ENCODE measurements around the gene C6orf62. TPM values are rescaled to one million over a fixed set of nuclear protein-coding genes. Genes with fewer than 3 reads are reported as not detected.
"Not testable (repeated sequence)": the region's sequence is repeated elsewhere in the genome, so short reads cannot be mapped to it uniquely, and the experiment has no call there.

C6orf62 gene
- total RNA-seq, 2 experiments from 2014 or later, result 110 to 112 TPM

DNA sequence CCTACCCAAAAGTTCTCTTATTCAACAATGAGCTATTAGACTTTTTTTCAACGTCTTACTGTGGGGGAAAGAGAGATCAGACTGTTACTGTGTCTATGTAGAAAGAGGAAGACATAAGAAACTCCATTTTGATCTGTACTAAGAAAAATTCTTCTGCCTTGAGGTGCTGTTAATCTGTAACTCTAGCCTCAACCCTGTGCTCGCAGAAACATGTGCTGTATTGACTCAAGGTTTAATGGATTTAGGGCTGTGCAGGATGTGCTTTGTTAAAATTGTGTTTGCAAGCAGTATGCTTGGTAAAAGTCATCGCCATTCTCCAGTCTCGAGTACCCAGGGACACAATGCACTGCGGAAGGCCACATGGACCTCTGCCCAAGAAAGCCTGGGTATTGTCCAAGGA lies 57.2 kb downstream of the C6orf62 start:
- H3K4me1 Mint-ChIP-seq (ENCODE audit: low read depth), result peaks cover 35% of the 10 kb centered on the region

DNA sequence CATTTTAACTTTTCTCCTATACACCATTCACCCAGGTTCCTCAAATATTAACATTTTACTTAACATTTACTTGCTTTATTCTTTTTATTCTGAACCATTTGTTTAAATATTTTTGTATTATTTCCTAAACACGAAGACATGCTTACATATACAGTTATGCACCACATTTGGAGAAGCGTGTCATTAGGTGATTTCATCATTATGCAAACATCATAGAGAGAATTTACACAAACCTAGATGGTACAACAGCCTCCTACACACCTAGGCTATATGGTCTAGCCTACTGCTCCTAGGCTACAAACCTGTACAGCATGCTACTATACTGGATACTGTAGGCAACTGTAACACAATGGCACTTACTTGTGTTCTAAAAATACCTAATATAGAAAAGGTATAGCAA lies 58.8 kb downstream of the C6orf62 start:
- CTCF ChIA-PET, result no interaction called here
- H3K27me3 Mint-ChIP-seq (ENCODE audit: low read depth), result no peaks in the 10 kb centered on the region
- no peaks in the 10 kb centered on the region for H3K9me3 Mint-ChIP-seq
- no peak for DNase-seq
- peaks cover 35% of the 10 kb centered on the region for H3K36me3 Mint-ChIP-seq (ENCODE audit: low read depth)
- intact Hi-C loops (cut with micrococcal nuclease), result no loop called here
- no peak overlapping the region for H3K4me3 Mint-ChIP-seq
- H3K27ac Mint-ChIP-seq, result no peak overlapping the region
- H3K4me1 Mint-ChIP-seq (ENCODE audit: low read depth), result peaks cover 39% of the 10 kb centered on the region

More for the DNA sequence above, 57.2 kb downstream of the C6orf62 start:
- peaks cover 35% of the 10 kb centered on the region for H3K36me3 Mint-ChIP-seq (ENCODE audit: low read depth)
- H3K4me3 Mint-ChIP-seq; H3K27ac Mint-ChIP-seq; intact Hi-C loops (cut with micrococcal nuclease); H3K9me3 Mint-ChIP-seq; DNase-seq; H3K27me3 Mint-ChIP-seq (ENCODE audit: low read depth): not testable (repeated sequence)
- CTCF ChIA-PET, result interaction anchor here (1.0 kb wide), 1 partner anchor 40 kb away, joined by 3 read pairs; no protein-coding TSS in a partner anchor

DNA sequence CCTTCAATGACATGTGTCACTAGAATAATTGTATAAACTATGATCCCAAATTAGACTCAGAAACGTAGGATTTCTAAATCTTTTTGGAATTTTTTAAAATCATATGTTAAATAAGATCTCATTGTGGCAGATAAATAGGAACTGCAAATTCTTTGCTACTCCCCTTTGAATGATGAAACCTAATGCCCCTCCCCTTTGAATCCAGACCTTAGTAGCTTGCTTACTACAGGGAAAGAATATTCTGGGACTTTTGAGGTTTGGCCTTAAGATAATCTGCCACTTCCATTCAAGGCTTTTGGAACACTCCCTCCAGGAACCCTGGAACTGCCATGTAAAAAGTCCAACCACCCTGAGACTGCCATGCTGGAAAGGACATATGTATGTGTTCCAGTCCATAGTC lies 59.4 kb downstream of the C6orf62 start:
- Mint-ChIP-seq H3K36me3 (ENCODE audit: low read depth) (peaks cover 31% of the 10 kb centered on the region), H3K27me3 (ENCODE audit: low read depth) (no peaks in the 10 kb centered on the region), H3K9me3 (no peaks in the 10 kb centered on the region), H3K4me3 (no peak overlapping the region), H3K4me1 (ENCODE audit: low read depth) (peaks cover 34% of the 10 kb centered on the region), H3K27ac (no peak overlapping the region)
- CTCF ChIA-PET, result no interaction called here
- no peak for DNase-seq
- intact Hi-C loops (cut with micrococcal nuclease), result no loop called here

DNA sequence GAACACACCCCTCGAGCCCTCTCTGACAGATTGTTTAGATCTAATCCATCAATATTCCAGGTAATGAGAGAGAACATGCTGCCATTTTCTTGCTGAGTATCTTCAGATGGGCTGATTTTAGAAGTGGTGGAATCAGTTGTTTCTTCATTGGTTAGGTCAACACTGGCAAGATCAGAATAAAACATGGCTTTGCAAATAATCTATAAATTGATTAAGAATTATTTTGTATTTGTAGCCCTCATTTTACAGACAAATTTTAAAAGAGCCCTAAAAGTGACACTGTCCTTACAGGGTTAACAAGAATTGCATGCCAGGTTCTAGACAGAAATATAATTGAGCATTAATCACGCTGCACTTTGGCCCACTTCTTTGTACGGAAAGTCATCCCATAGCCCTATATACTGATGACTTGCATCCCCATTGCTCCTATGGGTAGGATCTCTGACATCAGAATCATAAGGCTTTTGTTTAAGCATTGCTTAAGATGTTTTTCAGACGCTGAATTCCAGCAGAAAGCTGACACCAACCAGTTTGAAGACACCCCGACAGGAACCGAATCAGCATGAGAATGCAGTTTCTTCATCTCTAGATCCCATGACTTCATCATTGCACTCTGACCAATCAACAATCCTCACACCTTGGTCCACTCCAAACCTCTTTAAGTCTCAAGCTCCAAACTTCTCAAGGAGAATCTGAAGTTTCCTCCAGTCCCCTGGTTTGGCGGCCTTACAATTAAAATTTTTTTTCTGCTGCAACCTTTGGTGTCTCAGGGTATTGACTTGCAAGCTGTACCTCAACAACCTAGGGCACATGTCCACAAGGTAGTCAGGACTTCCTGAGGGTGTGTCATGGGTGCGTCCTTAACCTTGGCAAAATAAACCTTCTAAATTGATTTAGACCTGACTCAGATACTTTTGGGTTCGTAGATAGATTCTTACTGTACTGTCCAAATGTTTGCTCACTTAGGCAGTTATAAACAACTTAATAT lies 60.1 kb downstream of the C6orf62 start:
- Mint-ChIP-seq H3K36me3 (ENCODE audit: low read depth) (peaks cover 30% of the 10 kb centered on the region), H3K4me1 (ENCODE audit: low read depth) (peaks cover 30% of the 10 kb centered on the region), H3K4me3 (no peak overlapping the region), H3K9me3 (no peaks in the 10 kb centered on the region), H3K27me3 (ENCODE audit: low read depth) (no peaks in the 10 kb centered on the region), H3K27ac (no peak overlapping the region)
- intact Hi-C loops (cut with micrococcal nuclease), result no loop called here
- CTCF ChIA-PET, result no interaction called here
- DNase-seq, result no peak

DNA sequence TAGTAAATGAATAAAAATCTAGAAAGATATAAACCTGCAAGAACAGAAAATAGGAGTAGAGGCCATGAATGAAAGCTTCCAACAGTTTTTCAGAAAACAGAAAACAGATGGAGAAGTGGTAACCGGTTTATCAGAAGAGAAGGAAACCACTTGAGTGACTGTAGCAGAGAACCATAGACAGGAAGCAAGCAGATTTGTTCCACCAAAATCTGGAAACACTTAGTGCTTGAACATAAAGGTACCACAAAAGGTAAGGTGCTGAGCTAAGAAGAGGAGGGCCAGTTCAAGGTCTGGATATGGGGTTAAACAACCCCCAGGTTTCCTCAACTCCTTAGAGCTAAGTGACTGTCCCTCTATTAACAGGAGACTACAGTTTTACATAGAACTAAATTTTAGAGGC lies 63.7 kb downstream of the C6orf62 start:
- intact Hi-C loops (cut with micrococcal nuclease), result no loop called here
- CTCF ChIA-PET, result interaction anchor here (1.1 kb wide), 1 partner anchor 18 kb away, joined by 5 read pairs; no protein-coding TSS in a partner anchor
- no peak overlapping the region for H3K27ac Mint-ChIP-seq
- H3K9me3 Mint-ChIP-seq, result no peaks in the 10 kb centered on the region
- H3K4me1 Mint-ChIP-seq (ENCODE audit: low read depth), result peaks cover 17% of the 10 kb centered on the region
- no peak overlapping the region for H3K4me3 Mint-ChIP-seq
- peaks cover 19% of the 10 kb centered on the region for H3K36me3 Mint-ChIP-seq (ENCODE audit: low read depth)
- no peak for DNase-seq
- no peaks in the 10 kb centered on the region for H3K27me3 Mint-ChIP-seq (ENCODE audit: low read depth)

Other genes starting within 250 kb of the C6orf62 start
- under 1 TPM; 0.52 to 0.74 TPM for gene GPLD1, start 229.6 kb downstream of the C6orf62 start, total RNA-seq
- gene ALDH5A1, start 224.2 kb downstream of the C6orf62 start, total RNA-seq, result 10 to 100 TPM; 15.8 to 16.8 TPM
- under 1 TPM; 0.07 to 0.10 TPM for gene KIAA0319, start 73.0 kb downstream of the C6orf62 start, total RNA-seq
- 10 to 100 TPM; 41.5 to 44.2 TPM for gene TDP2, start 52.3 kb downstream of the C6orf62 start, total RNA-seq
- 10 to 100 TPM; 34.0 to 36.1 TPM for gene ACOT13, start 52.1 kb downstream of the C6orf62 start, total RNA-seq
- gene GMNN, start 55.8 kb upstream of the C6orf62 start, total RNA-seq, result 10 to 100 TPM; 84.9 to 85.1 TPM
- not detected for gene ARMH2, start 79.8 kb upstream of the C6orf62 start, total RNA-seq
- gene RIPOR2, start 216.8 kb upstream of the C6orf62 start, total RNA-seq, result 100 to 1,000 TPM; 111 to 116 TPM